BE2C (cell line): ENCODE results near the gene LYRM4.

Experiments
- DNase-seq: peaks from one replicate; pipeline ENCODE4 v3.0.0-alpha.2; 2020
- H3K27me3 ChIP-seq: fragments of 250-450 bp; sonication (Bioruptor Pico); 2 replicates; pipeline ENCODE4 v1.5.1; 2020; ENCODE audit warnings: mild to moderate bottlenecking
- H3K36me3 ChIP-seq: fragments of 250-450 bp; sonication (Bioruptor Pico); 2 replicates; pipeline ENCODE4 v1.5.1; 2020; ENCODE audit warnings: mild to moderate bottlenecking
- H3K4me1 ChIP-seq: fragments of 250-450 bp; sonication (Bioruptor Pico); 2 replicates; pipeline ENCODE4 v1.5.1; 2020
- H3K4me3 ChIP-seq: 2 replicates; pipeline ENCODE4 v1.5.1; 2011; ENCODE audit warnings: low read depth, low read length
- H3K9me3 ChIP-seq: fragments of 250-450 bp; sonication (Bioruptor Pico); 2 replicates; pipeline ENCODE4 v1.5.1; 2020
- CTCF ChIP-seq: IDR thresholded peaks from 2 replicates; pipeline ENCODE4 v1.5.1; 2012; ENCODE audit warnings: mild to moderate bottlenecking, low read depth, low read length

LYRM4 gene

DNA sequence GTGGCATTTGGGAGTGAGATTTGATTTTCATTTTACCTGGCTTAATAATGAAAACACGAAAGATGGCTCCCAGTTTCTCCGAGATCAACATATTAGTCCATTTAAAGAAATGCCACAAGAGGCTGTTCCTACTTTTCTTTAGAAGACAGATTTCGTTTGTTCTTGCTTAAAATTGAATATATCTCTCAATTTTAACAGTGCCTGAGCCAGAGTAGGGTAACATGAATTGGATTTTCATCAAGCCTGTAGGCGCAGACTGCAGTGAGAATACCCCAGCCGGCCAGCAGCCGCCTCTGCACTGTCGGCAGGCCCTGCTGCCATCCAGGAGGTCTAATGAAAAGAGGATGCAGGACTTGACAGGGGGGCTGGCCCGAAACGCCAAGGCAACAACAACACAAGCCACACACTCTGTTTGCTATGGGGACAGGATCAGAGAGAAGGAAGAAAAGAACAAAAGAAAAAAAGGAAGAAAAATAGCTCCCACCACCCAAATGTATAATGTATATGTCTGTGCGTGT lies 103.1 kb downstream of the LYRM4 start:
- no peak for TF ChIP-seq CTCF
- Histone ChIP-seq H3K4me3 (no peak overlapping the region), H3K4me1 (no peaks in the 10 kb centered on the region), H3K9me3 (no peaks in the 10 kb centered on the region), H3K36me3 (no peaks in the 10 kb centered on the region), H3K27me3 (no peaks in the 10 kb centered on the region)
- no peak for DNase-seq

DNA sequence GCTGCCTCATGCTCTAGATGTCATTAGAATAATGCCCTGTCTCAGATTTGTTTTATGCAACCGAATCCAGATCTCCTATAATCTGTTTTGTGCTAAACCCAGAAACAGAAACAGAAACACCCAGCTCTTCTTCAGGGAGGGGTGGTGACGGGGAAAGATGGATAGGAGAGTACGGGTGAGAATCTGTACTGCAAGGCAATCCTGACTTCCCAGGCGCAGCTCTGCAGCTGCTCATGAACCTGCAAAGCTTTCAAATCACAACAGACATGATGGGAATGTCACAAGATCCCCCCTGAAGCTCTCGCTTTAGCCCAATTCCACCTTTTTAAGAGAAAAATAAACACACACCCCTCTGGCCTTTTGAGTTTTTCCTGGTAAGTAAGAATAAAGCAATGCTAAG lies 104.1 kb downstream of the LYRM4 start:
- H3K27me3 ChIP-seq, result no peaks in the 10 kb centered on the region
- H3K36me3 ChIP-seq, result no peaks in the 10 kb centered on the region
- no peaks in the 10 kb centered on the region for H3K9me3 ChIP-seq
- DNase-seq, result no peak
- no peak overlapping the region for H3K4me3 ChIP-seq
- no peaks in the 10 kb centered on the region for H3K4me1 ChIP-seq
- no peak for TF ChIP-seq CTCF

DNA sequence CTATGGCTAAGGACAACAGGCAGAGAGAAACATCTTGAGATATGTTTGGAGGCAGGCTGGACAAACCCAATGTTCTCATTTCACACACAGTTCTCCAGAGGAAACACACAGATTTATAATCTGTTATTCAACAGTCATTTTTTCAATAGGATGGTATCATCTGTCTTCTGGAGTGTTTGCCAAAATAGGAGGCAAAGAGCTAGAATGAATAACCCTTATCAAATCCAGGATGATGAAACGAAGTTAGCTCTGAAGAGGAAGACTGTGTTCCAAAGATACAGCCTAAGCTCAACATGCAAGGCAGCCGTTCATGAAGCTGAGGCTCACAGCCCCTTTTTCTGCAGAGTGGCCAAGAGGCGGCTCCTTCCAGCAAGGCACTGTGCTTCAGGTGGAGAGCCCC lies 104.8 kb downstream of the LYRM4 start:
- no peaks in the 10 kb centered on the region for H3K4me1 ChIP-seq
- DNase-seq, result no peak
- TF ChIP-seq CTCF, result no peak
- H3K36me3 ChIP-seq, result no peaks in the 10 kb centered on the region
- no peaks in the 10 kb centered on the region for H3K9me3 ChIP-seq
- no peaks in the 10 kb centered on the region for H3K27me3 ChIP-seq
- no peak overlapping the region for H3K4me3 ChIP-seq

DNA sequence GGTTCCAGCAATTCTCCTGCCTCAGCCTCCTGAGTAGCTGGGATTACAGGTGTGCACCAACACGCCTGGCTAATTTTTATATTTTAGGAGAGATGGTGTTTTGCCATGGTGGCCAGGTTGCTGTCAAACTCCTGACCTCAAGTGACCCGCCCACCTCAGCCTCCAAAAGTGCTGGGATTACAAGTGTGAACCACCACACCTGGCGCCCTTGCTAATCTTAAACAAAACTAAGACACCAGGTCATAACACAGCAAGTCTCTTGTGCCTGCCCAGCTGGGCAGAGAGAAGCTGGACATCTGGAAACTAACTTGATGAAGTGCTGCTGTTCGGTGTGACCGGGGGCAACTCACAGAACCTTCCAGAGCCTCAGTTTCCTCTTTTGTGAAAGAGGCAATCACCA lies 107.6 kb downstream of the LYRM4 start:
- Histone ChIP-seq H3K27me3 (no peaks in the 10 kb centered on the region), H3K4me1 (no peaks in the 10 kb centered on the region), H3K9me3 (no peaks in the 10 kb centered on the region), H3K4me3 (no peak overlapping the region), H3K36me3 (no peaks in the 10 kb centered on the region)
- DNase-seq, result no peak
- no peak for TF ChIP-seq CTCF

DNA sequence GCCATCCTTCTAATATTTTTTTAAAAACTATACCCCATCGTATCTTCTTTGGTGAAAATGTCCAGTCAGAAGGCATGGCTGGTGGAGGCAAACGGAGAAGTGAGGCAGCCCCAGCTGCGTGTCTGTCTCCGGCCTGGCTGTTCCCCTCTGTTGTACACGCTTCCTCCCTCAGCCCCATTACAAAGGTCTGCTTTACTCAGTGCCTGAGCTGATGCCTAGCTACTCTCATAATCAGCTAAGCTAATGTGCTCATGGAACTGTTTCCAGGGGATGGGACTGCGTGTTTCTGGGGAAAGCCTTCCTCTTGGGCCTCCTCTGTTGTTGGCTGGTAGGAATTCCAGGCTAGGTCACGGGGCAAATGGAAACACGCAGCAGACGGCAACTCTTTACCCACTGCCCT lies 108.3 kb downstream of the LYRM4 start:
- DNase-seq, result no peak
- no peaks in the 10 kb centered on the region for H3K36me3 ChIP-seq
- H3K27me3 ChIP-seq, result no peaks in the 10 kb centered on the region

GRCh38 chr6:5151955-5152401 lies 108.8 kb downstream of the LYRM4 start:
- no peaks in the 10 kb centered on the region for H3K4me1 ChIP-seq
- no peaks in the 10 kb centered on the region for H3K36me3 ChIP-seq
- no peak for TF ChIP-seq CTCF
- H3K4me3 ChIP-seq, result no peak overlapping the region; the same call in 1 of the 2 replicates
- H3K9me3 ChIP-seq, result no peaks in the 10 kb centered on the region
- H3K27me3 ChIP-seq, result no peaks in the 10 kb centered on the region
- DNase-seq, result no peak

More for the DNA sequence above, 108.3 kb downstream of the LYRM4 start:
- Histone ChIP-seq H3K4me1 (no peaks in the 10 kb centered on the region), H3K9me3 (no peaks in the 10 kb centered on the region), H3K4me3 (no peak overlapping the region)
- no peak for TF ChIP-seq CTCF
